PC-3 (cell line): ENCODE results near the gene PHKA1.
"Not testable (repeated sequence)": the region's sequence is repeated elsewhere in the genome, so short reads cannot be mapped to it uniquely, and the experiment has no call there.

ENCODE experiments used
- EZH2 ChIP-seq: fragments of 300-600 bp; sonication (generic); IDR thresholded peaks from one replicate; pipeline ENCODE4 v1.6.1; 2017; ENCODE audit warnings: antibody characterized with exemption, mild to moderate bottlenecking, low read length; ENCODE audit not compliant: unreplicated experiment
- TF ChIP-seq, protein P1 (sequence below): fragments of 300-600 bp; sonication (generic); conservative IDR thresholded peaks from 2 replicates; pipeline ENCODE4 v1.5.1; 2017; ENCODE audit warnings: antibody characterized with exemption, low read depth, mild to moderate bottlenecking, low read length

DNA sequence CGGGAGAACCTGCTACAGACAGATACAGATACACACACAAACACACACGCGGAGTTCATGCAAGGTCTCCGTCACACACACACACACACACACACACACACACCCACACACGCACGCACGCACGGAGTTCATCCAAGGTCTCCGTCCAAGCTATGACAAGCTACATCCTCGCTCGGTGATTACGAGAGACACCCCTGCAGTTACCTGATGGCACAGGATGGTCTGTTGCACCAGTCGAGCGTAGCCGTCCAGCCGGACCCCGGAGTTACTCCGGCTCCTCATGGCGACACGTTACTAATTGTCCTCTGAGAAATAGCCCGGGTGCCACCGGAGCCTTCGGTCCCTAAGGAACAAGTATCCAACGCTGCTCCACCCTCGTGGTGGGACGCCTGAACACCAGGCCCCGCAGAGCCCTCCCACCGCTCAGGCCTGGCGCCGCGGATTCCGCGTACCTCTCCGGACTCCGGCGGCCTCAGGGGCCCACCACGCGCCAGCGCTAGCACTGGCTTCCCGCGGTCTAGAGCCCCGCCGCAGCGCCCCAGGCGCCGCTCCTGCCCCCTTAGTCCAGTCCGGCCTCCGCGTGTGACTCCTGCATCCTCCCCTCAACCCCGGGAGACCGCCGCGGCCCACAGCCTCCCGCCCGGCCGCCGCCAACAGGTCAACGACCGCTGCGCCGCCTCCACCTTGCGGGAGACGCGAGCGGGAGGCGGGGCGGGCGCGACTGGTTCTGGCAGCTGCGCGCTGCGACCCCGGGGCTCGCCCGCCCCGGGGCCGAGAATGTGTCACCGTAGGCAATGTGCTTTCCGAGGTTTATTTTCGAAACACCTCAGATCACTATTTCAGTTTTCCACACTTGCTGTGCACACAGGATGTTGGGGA lies at the start of gene PHKA1:
- TF ChIP-seq, protein P1, sequence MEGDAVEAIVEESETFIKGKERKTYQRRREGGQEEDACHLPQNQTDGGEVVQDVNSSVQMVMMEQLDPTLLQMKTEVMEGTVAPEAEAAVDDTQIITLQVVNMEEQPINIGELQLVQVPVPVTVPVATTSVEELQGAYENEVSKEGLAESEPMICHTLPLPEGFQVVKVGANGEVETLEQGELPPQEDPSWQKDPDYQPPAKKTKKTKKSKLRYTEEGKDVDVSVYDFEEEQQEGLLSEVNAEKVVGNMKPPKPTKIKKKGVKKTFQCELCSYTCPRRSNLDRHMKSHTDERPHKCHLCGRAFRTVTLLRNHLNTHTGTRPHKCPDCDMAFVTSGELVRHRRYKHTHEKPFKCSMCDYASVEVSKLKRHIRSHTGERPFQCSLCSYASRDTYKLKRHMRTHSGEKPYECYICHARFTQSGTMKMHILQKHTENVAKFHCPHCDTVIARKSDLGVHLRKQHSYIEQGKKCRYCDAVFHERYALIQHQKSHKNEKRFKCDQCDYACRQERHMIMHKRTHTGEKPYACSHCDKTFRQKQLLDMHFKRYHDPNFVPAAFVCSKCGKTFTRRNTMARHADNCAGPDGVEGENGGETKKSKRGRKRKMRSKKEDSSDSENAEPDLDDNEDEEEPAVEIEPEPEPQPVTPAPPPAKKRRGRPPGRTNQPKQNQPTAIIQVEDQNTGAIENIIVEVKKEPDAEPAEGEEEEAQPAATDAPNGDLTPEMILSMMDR: not testable (repeated sequence)
- TF ChIP-seq EZH2: not testable (repeated sequence)
